Adipocyte (in vitro differentiated cells): ENCODE measurements around the gene SIRT4.

Experiments used
- DNase-seq: peaks from one replicate; pipeline ENCODE4 v3.0.0-alpha.2; 2015; ENCODE audit warnings: low read depth
- H3K27me3 ChIP-seq: replicated peaks from 2 replicates; pipeline ENCODE4 v1.7.0; 2013; ENCODE audit warnings: mild to moderate bottlenecking, low read length, moderate library complexity; ENCODE audit not compliant: control insufficient read depth, insufficient read depth
- H3K36me3 ChIP-seq: 2 replicates; pipeline ENCODE4 v1.7.0; 2013; ENCODE audit warnings: low read length, mild to moderate bottlenecking, moderate library complexity; ENCODE audit not compliant: control insufficient read depth, insufficient read depth, severe bottlenecking
- H3K4me1 ChIP-seq: 2 replicates; pipeline ENCODE4 v1.7.0; 2013; ENCODE audit warnings: mild to moderate bottlenecking, low read length, moderate library complexity; ENCODE audit not compliant: control insufficient read depth, insufficient read depth
- H3K4me3 ChIP-seq: 2 replicates; pipeline ENCODE4 v1.7.0; 2013; ENCODE audit warnings: mild to moderate bottlenecking, low read length, moderate library complexity
- H3K9ac ChIP-seq: 2 replicates; pipeline ENCODE4 v1.7.0; 2013; ENCODE audit warnings: mild to moderate bottlenecking, low read length, moderate library complexity
- H3K9me3 ChIP-seq: 2 replicates; pipeline ENCODE4 v1.7.0; 2013; ENCODE audit warnings: mild to moderate bottlenecking, low read length, moderate library complexity; ENCODE audit not compliant: control insufficient read depth

The SIRT4 gene

GRCh38 chr12:120343039-120343537 lies 41.0 kb downstream of the SIRT4 start:
- no peak for DNase-seq
- Histone ChIP-seq H3K36me3 (no peaks in the 10 kb centered on the region), H3K9ac (no peak overlapping the region), H3K4me1 (no peaks in the 10 kb centered on the region), H3K9me3 (no peaks in the 10 kb centered on the region), H3K4me3 (no peak overlapping the region), H3K27me3 (peaks cover 25% of the 10 kb centered on the region)

- no peak overlapping the region for H3K9ac ChIP-seq
- no peak overlapping the region for H3K4me3 ChIP-seq
- no peak for DNase-seq
- no peaks in the 10 kb centered on the region for H3K36me3 ChIP-seq
- H3K4me1 ChIP-seq: no peaks in the 10 kb centered on the region
- peaks cover 25% of the 10 kb centered on the region for H3K27me3 ChIP-seq
- no peaks in the 10 kb centered on the region for H3K9me3 ChIP-seq
These were observed 41.6 kb downstream of the SIRT4 start for GRCh38 chr12:120343692-120344091.

GRCh38 chr12:120346031-120346430 lies 43.9 kb downstream of the SIRT4 start:
- Histone ChIP-seq H3K9ac (no peak overlapping the region), H3K27me3 (peaks cover 20% of the 10 kb centered on the region), H3K36me3 (no peaks in the 10 kb centered on the region)

GRCh38 chr12:120346681-120347080 lies 44.6 kb downstream of the SIRT4 start:
- peaks cover 20% of the 10 kb centered on the region for H3K27me3 ChIP-seq
- peaks cover 17% of the 10 kb centered on the region for H3K4me1 ChIP-seq
- DNase-seq: no peak
- H3K9me3 ChIP-seq: no peaks in the 10 kb centered on the region
- H3K9ac ChIP-seq: no peak overlapping the region
- no peak overlapping the region for H3K4me3 ChIP-seq
- H3K36me3 ChIP-seq: no peaks in the 10 kb centered on the region

More at GRCh38 chr12:120346031-120346430, 43.9 kb downstream of the SIRT4 start:
- Histone ChIP-seq H3K4me1 (peaks cover 13% of the 10 kb centered on the region), H3K4me3 (no peak overlapping the region), H3K9me3 (no peaks in the 10 kb centered on the region)
- no peak for DNase-seq

- no peaks in the 10 kb centered on the region for H3K36me3 ChIP-seq
- no peak overlapping the region for H3K4me3 ChIP-seq
- H3K9ac ChIP-seq: no peak overlapping the region
- peaks cover 20% of the 10 kb centered on the region for H3K27me3 ChIP-seq
- H3K4me1 ChIP-seq: peaks cover 25% of the 10 kb centered on the region
- no peaks in the 10 kb centered on the region for H3K9me3 ChIP-seq
- DNase-seq: no peak
These were observed 45.6 kb downstream of the SIRT4 start for GRCh38 chr12:120347766-120348165.

GRCh38 chr12:120350576-120351350 lies 48.6 kb downstream of the SIRT4 start:
- H3K9ac ChIP-seq: peak overlapping the region; percentile 6
- H3K4me1 ChIP-seq: peaks cover 26% of the 10 kb centered on the region
- no peaks in the 10 kb centered on the region for H3K36me3 ChIP-seq
- DNase-seq: no peak
- H3K27me3 ChIP-seq: peaks cover 10% of the 10 kb centered on the region
- no peak overlapping the region for H3K4me3 ChIP-seq
- no peaks in the 10 kb centered on the region for H3K9me3 ChIP-seq

GRCh38 chr12:120352117-120352516 lies 50.0 kb downstream of the SIRT4 start:
- peaks cover 8% of the 10 kb centered on the region for H3K27me3 ChIP-seq
- H3K9ac ChIP-seq: no peak overlapping the region
- no peak overlapping the region for H3K4me3 ChIP-seq
- no peaks in the 10 kb centered on the region for H3K9me3 ChIP-seq
- DNase-seq: peak; percentile 30
- peaks cover 26% of the 10 kb centered on the region for H3K4me1 ChIP-seq
- no peaks in the 10 kb centered on the region for H3K36me3 ChIP-seq

- H3K4me3 ChIP-seq: no peak overlapping the region
- H3K4me1 ChIP-seq: peaks cover 26% of the 10 kb centered on the region
- no peak for DNase-seq
- peaks cover 5% of the 10 kb centered on the region for H3K27me3 ChIP-seq
- no peaks in the 10 kb centered on the region for H3K36me3 ChIP-seq
- H3K9me3 ChIP-seq: no peaks in the 10 kb centered on the region
- no peak overlapping the region for H3K9ac ChIP-seq
These were observed 51.0 kb downstream of the SIRT4 start for GRCh38 chr12:120353136-120353535.

GRCh38 chr12:120353556-120354317 lies 51.6 kb downstream of the SIRT4 start:
- no peak for DNase-seq
- peaks cover 8% of the 10 kb centered on the region for H3K27me3 ChIP-seq
- no peak overlapping the region for H3K4me3 ChIP-seq
- H3K9me3 ChIP-seq: no peaks in the 10 kb centered on the region
- no peak overlapping the region for H3K9ac ChIP-seq
- H3K36me3 ChIP-seq: no peaks in the 10 kb centered on the region
- H3K4me1 ChIP-seq: peaks cover 26% of the 10 kb centered on the region

GRCh38 chr12:120356567-120357030 lies 54.5 kb downstream of the SIRT4 start:
- Histone ChIP-seq H3K27me3 (peaks cover 13% of the 10 kb centered on the region), H3K36me3 (no peaks in the 10 kb centered on the region), H3K9me3 (no peaks in the 10 kb centered on the region), H3K4me3 (no peak overlapping the region), H3K4me1 (peaks cover 9% of the 10 kb centered on the region), H3K9ac (no peak overlapping the region)
- DNase-seq: peak; percentile 87

GRCh38 chr12:120357104-120357503 lies 55.0 kb downstream of the SIRT4 start:
- Histone ChIP-seq H3K9ac (no peak overlapping the region), H3K36me3 (no peaks in the 10 kb centered on the region), H3K4me3 (no peak overlapping the region), H3K27me3 (peaks cover 13% of the 10 kb centered on the region), H3K9me3 (no peaks in the 10 kb centered on the region), H3K4me1 (peaks cover 7% of the 10 kb centered on the region)
- no peak for DNase-seq
